HT-29 (cell line): Measurements from ENCODE around the gene CXCL9. TPM values are rescaled to one million over a fixed set of nuclear protein-coding genes. Genes with fewer than 3 reads are reported as not detected.
"Not testable (repeated sequence)": the region's sequence is repeated elsewhere in the genome, so short reads cannot be mapped to it uniquely, and the experiment has no call there.

Source experiments
- DNase-seq: peaks from one replicate; pipeline ENCODE4 v3.0.0-alpha.2; 2015; ENCODE audit warnings: low spot score
- total RNA-seq: library from RNA; depleted of rRNA; stranded (reverse); fragments of >200 nt; shearing (Covaris generic); gene quantifications from 2 replicates; pipeline ENCODE4 v1.2.3, GENCODE V29; 2014

CXCL9 gene
- total RNA-seq, 1 experiment from 2014 or later = not detected

DNA sequence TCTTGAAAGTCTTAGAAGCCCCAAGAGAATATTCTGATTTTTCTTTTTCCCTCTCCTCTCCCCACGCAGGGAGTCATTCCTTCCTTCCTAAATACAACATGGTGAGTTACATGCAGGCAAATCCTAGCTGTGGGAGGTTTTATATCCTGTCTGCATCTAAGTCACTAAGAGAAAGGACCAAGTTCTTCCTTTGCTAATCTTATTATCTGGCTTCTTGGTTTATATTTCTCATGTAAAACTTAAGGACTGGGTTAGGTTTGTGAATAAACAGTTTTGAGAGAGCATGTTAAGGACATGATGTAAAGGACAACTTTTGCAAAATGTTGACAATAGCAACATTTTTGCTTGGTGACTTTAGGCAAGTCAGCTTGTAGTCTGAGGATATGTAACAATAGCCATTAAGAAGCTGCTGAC, 5.1 kb upstream of the CXCL9 start:
- DNase-seq = no peak

DNA sequence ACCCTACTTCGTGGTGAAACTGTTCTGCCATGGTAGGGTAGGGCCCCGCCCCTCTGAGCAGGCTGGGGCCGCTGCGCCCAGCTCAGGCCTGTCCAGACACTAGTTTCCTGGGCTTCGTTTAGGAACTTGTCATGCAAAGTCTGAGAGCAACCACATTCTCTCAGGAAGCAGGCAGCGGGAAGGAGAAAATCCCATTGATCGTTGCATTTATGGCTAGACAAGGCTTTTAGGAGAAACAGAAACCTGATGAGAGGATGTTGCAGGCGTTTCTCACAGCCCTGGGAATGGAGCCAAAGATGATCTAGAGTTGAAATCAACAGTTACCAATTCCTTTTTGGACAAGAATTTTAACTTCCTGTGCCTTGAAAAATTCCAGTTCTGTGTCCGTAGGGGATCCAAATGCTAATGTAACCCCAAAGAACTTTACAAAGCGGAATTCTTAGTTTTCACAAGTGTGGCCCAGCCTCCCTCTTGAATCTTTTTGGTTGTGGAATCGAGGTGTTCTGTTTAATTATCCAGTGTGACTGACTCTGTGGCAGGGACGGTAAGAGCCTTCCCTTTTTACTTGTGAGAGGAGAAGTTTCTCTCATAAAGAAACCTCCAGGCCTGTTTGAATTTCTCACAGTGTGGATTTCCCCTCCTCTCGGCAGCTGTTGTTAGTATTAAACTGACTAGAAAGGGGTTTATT, 4.5 kb upstream of the CXCL9 start:
- DNase-seq = no peak

DNA sequence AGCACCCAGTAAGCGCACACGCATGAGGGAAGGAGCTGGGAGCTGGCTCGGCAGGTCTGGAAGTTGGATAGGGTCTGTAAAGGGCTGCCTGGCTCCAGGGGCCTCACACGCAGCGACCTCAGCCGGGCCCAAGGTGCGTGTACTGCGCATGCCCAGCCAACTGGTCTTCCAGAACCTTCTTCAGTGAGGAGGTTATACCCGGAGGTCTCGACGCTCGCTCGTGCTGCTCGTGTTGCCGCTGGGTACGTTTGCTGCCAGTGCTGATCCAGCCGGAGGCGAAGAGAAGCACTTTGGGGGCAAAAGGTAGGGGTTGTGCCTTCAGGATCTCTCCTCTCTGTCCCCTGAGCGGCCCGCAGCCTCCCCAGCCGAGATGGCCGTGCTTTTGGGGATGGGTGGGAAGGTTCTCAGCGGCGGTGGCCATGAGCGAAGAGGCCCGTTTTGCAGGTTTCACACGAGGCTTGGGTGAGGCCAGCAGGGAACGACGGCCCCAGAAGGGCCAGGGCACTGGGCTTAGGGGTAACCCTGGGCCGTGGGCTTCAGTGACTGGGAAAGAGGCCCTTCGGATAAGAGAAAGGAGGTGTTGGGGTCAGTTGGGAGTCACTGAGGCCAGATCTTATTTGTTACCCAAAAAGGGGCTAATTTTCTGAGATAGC, 3.8 kb upstream of the CXCL9 start:
- DNase-seq = no peak

DNA sequence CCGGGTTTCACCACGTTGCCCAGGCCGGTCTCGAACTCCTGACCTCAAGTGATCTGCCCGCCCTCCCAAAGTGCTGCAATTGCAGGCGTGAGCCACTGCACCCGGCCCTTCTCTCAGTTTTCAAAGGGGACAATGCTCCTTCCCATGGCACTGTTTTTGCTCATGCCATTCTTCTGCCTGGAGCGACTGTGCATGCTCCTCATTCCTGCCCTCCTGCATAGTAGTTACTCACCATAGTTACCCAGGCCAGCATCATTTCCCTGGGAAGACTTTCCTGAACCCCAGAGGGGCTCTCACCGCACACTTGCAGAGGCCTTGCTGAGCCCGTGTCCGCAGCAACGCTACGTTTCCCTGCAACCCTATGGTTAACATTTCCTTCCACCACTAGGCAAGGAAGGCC, 3.3 kb upstream of the CXCL9 start:
- no peak for DNase-seq

DNA sequence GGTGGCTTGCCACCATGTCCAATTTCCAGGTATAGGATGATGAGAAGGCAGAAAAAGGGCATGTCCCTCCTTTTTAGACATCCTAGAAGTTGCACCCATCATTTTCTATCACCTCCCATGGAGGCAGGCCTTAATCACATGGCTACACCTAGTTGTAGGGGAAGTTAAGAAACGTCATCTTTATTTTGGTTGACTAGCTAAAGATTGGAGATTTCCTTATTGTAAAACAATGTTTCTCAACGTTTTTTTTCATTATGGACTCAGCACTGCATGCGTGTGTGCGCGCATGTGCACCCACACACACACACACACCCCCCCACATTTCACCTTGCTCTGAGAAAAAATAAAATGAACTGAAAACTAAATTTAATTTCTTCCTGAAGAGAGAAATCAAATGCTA, 2.0 kb upstream of the CXCL9 start:
- DNase-seq = no peak

DNA sequence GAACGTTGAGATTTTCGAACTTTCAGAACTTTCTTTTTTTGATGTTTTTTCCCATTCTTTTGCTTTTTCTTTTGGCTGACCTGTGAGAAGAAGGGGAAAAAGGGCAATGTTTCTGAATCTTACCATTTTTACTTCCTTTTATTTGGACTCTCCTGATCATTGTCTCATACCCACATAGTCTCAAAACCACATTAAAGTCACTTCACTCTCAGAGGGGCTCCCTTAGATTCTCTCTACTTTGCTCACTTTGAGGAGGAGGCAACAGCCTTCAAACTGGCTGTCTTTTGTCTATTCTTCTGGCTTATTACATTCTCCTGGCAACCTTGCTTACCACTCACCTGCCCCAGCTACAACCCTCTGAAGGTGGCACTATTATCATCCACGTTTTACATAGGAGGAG, 3.7 kb downstream of the CXCL9 start:
- no peak for DNase-seq

DNA sequence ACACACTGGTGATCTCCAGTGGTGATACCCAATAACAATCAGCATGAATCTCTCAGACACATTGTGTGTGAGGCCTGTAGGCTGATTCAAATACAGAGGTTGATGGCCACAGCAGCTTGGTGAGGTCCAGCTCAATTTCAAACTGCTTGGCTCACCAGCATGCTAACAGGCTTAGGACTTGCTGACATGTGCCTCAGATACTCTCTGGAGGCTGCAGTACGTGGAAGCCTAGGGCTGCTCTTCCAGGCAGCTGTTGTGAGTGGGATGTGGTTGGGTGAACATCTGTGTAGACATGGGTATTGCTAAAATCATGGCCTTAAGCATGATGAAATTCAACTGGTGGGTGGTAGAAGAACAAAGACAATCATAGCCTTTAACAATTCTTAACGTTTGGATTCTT, 4.3 kb downstream of the CXCL9 start:
- DNase-seq = no peak

DNA sequence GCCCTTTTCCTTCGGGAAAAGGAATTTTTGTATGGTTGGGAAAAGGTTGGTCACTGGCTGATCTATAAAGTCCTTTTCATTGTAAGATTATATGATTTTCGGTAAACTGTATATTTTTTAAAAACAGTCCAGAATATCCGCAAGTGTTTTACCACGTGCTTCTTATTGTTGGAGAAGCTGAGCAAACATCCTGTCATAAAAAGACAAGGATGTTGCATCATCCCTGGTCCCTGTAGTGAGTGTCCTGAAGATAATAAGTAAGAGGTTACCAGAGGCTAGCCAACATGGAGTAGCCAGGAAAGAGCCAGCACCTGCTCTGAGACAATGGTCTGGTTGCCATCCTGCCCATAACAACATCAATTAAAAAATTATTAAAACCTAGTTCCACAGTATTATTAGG, 5.1 kb downstream of the CXCL9 start:
- DNase-seq = no peak

DNA sequence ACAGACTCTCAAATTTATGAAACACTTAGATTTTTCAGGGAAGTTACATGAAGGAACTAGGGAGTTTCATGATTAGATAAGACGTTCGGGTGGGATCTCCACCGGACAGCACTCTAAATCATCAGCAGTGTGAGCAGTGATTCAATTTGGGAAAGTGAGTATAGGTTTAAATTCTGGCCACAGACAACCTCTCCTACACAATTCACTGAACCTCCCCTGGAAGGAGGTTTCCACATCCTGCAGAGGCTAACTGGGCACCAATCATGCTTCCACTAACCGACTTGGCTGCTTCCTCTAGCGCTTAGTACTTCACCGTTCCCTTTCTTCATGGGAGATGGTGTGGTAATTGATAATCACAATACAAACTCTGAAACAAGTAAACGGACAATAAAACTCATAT, 5.6 kb downstream of the CXCL9 start:
- DNase-seq = no peak

DNA sequence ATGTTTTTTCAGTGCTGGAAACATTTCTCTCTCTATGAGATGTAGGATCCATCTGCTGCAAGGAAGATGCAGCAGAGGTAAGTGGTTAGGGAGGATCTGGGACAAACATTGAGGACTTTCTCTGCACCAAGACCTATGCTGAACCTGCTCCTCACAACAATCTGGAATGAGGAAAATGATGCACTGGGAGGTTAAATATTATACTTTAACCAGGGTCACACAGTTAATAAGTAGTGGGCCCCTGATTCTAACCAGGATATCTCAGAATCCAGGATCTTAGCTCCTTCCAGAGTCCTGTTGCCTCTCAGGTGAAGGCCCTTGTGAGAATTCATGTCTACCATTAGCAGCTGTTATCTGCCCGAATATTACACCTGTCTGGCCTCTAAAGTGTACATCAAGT, 7.0 kb downstream of the CXCL9 start:
- peak; percentile 24 for DNase-seq

DNA sequence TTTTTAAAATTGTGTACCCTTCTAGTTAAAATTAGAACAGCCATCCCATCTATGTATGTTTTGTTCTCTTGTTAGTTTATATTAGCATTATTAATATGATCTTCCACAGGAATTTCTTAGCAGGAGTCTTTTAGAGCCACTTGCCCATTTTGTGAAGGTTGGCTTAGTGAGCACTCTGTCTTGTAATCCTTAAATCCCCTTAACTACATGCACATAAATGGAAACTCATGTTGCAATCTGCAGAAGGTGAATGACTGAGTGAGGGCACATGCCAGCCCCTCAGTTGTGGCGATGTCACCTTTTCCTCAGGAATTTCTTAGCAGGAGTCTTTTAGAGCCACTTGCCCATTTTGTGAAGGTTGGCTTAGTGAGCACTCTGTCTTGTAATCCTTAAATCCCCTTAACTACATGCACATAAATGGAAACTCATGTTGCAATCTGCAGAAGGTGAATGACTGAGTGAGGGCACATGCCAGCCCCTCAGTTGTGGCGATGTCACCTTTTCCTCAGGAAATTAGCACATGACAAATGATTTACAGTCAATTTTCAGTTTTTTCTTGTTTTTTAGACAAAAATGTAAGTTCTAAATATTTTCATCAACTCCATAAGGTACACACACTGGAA, 8.7 kb downstream of the CXCL9 start:
- not testable (repeated sequence) for DNase-seq

DNA sequence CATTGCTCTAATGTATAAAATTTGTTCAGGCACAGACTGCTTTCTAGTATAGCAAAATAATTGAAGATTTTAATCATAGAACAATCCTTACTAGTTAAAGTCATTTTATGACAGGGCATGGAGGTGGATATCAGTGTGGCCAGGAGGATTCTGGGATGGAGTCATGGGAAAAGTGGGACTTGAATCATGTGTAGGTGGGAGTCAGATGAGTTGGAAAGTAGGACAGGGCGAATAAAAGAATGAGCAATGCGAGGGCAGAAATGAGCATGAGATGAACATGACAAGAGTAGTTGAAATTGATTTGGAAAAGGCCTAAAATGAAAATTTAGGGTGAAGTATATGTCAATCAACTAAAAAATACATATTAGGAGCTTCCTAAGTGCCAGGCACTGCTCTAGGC, 9.4 kb downstream of the CXCL9 start:
- DNase-seq = no peak

DNA sequence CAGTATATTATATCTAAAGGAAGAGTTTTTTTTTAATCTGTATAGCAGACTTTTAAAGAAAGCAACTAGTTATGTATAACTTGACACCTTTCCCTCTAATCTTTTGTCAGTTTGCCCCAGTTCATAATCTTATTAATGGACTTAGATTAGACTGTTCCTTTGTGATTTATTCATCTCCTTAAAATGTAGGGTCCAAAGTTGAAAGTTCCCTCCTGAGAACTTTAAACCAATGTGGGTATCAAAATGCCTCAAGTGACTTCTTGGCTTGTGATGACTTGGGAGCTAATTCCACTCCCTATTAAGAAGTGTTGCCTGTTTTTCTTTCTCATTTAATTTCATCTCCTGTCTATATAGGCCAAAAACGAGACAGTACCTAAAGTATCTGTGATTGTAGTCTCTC, 10.2 kb downstream of the CXCL9 start:
- DNase-seq = no peak

DNA sequence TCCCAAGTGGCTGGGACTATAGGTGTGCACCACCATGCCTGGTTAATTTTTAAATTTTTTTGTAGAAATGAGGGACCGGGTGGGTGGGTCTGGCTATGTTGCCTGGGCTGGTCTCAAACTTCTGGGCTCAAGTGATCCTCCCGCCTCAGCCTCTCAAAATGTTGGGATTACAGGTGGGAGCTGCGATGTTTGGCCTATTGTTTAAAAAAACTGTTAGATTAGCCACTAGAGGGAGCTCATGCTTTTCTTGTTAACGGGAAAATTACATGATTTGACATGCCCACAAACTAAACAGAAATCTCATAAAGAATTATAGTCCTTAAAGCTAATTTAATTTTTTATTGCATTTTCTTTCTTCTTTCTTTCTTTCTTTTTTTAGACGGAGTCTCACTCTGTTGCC, 11.6 kb downstream of the CXCL9 start:
- peak; percentile 71 for DNase-seq

DNA sequence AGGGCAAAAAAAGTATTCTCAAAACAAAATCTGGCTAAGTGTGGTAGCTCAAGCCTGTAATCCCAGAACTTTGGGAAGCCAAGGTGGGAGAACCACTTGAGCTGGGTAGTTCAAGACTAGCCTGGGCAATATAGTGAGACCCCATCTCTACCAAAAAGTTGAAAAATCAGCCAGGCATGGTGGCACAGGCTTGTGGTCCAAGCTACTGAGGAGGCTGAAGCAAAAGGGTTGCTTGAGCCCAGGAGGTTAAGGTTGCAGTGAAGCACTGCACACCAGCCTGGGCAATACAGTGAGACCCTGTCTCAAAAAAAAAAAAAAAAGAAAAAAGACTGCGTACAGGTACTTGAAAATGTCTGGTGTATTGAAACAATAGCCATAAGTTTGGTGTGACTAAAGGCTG, 14.8 kb downstream of the CXCL9 start:
- DNase-seq = no peak

DNA sequence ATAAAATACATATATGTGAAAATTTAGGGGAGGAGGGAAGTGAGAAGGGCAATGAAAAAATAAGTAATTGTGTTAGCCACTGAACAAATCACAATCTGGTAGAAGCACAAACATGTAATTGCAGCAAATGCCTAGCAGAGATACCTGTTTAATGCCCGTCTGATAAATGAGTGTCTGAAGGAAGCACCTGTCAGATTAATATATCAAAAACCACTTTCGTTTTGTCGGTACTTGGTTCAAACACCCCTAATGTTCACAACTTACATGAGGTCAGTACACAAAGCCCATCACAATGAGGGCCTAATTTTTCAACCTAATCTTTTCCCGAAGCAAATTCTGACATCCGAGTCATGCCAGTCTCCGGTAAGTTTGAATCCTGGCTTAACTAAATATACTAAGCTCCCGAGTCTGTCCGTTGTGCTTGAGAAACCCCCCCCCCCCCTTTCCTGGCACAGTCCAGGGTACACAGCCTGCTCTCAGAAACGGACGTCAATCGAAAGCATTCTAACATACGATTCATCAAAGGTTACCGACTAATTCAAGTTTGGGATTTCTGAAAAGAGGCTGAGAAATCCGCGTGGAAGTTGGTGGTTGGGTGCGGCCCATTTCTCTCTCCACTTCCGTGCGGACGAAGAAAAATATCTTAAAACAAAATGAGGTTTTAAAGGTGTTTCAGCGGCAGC, 17.3 kb downstream of the CXCL9 start:
- DNase-seq = no peak

DNA sequence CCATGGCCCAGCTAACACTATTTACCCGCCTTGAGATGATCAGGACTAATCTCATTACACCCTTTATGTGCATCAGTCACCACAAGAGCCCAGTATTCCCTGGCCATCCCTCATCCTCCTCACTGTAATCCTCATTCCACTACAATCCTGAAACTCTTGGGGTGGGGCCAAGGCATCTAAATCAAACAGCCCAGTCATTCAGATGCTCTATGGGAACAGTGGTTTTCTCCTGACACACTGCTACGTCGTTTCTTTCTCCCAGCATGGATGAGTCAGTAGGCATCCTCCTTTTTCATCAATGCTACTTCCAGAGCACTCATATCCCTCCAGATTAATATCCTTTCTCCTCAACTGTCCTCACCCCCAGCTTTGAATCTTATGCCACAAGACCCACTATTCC, 22.2 kb downstream of the CXCL9 start:
- no peak for DNase-seq

DNA sequence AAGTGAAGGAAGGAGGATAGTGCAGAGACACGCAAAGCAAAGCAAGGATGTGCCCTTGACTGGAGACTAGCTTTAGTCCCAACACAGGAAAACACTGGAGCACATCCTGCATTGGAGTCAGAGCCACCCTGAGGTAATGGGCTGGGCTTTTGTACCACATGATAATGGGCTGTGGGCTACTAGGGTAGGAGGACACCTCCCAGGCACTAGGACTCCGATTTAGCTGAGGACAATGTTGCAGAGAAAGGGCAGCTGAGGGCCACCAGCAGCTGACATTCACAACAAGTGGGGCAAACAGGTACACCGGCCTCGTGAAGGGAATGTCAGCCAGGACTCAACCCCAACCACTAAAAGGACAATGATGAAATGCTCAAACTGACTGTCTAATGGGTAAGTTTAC, 26.7 kb downstream of the CXCL9 start:
- no peak for DNase-seq

DNA sequence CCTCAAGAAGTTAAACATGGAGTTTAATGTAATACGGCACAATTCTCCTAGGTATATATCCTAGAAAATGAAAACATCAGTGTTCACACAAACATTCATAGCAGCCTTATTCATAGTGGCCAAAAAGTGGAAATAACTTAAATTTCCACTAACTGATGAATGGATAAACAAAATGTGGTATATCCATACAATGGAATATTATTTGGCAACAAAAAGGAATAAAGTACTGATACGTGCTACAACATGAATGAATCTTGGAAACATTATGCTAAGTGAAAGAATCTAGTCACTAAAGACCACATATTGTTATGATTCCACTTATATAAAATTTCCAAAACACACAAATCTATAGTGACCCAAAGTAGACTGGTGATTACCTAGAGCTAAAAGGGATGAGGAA, 31.1 kb downstream of the CXCL9 start:
- no peak for DNase-seq

DNA sequence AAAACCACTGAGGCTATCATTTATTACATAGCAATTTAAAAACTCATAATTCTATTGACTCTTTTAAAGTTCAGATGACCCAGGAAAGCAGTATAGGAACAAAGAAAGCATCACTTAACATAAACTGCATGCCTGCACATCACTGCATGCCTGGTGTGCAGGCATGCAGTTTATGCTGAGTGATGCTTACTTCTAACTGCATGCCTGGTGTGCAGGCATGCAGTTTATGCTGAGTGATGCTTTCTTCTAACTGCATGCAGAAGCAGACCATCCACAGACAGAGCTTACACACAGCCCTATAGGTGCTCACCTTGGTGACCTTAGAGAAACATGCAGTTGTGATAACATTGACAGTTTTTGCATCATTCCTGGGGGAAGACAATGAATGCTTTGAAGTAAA, 33.5 kb downstream of the CXCL9 start:
- no peak for DNase-seq

DNA sequence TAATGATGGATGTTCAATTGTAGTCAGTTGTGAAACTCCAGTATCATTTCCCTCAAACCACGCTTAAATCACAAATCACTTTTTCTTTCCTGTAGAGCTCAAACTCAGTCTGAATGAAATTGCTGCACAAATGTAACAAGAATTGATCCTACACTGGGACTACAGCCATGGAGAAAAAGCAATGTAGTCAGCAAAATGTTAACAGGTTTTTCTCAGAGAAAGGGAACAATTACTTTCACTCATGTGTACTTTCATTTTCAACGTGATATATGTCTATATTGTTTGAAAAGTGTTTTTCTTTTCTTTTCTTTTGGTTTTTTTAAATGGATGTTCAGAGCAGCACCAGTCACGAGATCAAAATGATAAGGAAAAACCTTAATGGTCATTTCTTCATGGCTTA, 39.2 kb downstream of the CXCL9 start:
- DNase-seq = no peak

DNA sequence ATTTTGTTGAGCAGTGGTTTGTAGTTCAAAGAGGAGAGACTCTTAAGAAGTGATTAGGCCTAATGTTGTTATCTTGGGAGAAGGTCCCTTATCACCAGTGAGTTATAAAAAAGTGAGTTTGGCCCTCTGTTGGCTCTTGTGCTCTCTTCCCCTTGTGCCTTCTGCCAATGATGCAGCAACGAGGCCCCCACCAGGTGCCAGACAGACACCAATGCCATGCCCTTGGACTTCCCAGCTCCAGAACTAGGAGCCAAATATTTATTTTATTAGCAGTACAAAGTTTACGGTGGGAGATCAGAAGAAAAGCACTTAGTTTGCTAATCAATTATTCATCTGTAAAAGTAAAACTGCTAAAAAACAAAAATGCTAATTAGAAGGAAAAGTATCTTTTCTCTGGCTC, 43.8 kb downstream of the CXCL9 start:
- DNase-seq = no peak

DNA sequence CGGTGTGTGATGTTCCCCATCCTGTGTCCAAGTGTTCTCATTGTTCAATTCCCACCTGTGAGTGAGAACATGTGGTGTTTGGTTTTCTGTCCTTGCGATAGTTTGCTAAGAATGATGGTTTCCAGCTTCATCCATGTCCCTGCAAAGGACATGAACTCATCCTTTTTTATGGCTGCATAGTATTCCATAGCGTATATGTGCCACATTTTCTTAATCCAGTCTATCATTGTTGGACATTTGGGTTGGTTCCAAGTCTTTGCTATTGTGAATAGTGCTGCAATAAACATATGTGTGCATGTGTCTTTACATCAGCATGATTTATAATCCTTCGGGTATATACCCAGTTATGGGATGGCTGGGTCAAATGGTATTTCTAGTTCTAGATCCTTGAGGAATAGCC, 45.2 kb downstream of the CXCL9 start:
- DNase-seq = not testable (repeated sequence)
